Endodermal cell (in vitro differentiated cells): Measurements from ENCODE around the gene AHDC1. TPM values are rescaled to one million over a fixed set of nuclear protein-coding genes. Genes with fewer than 3 reads are reported as not detected.

Experiments used
- DNase-seq: peaks from one replicate; pipeline ENCODE4 v3.0.0-alpha.2; 2017
- H3K27ac ChIP-seq: 2 replicates; pipeline ENCODE4 v1.5.1; 2013; ENCODE audit warnings: mild to moderate bottlenecking, low read depth, low read length, moderate library complexity
- H3K27me3 ChIP-seq: 2 replicates; pipeline ENCODE4 v1.6.1; 2013; ENCODE audit warnings: mild to moderate bottlenecking, low read length, moderate library complexity; ENCODE audit not compliant: insufficient read depth, control insufficient read depth, poor library complexity, severe bottlenecking
- H3K36me3 ChIP-seq: 2 replicates; pipeline ENCODE4 v1.7.0; 2013; ENCODE audit warnings: mild to moderate bottlenecking, low read length, moderate library complexity; ENCODE audit not compliant: control insufficient read depth, insufficient read depth
- H3K4me1 ChIP-seq: one replicate; pipeline ENCODE4 v1.7.0; 2013; ENCODE audit warnings: low read length; ENCODE audit not compliant: control insufficient read depth, insufficient read depth
- H3K4me3 ChIP-seq: 2 replicates; pipeline ENCODE4 v1.5.1; 2013; ENCODE audit warnings: mild to moderate bottlenecking, low read length, moderate library complexity
- H3K9ac ChIP-seq: 2 replicates; pipeline ENCODE4 v1.6.1; 2013; ENCODE audit warnings: mild to moderate bottlenecking, low read length, moderate library complexity; ENCODE audit not compliant: poor library complexity, severe bottlenecking; ENCODE audit errors: extremely low read depth
- H3K9me3 ChIP-seq: 2 replicates; pipeline ENCODE4 v1.6.1; 2013; ENCODE audit warnings: mild to moderate bottlenecking, low read length, moderate library complexity; ENCODE audit not compliant: control insufficient read depth
- H3K27ac Mint-ChIP-seq: 2 replicates; pipeline ENCODE4 v1.8.0; 2020; ENCODE audit warnings: mixed read lengths
- H3K27me3 Mint-ChIP-seq: 2 replicates; pipeline ENCODE4 v1.8.0; 2021; ENCODE audit warnings: mild to moderate bottlenecking, mixed read lengths; ENCODE audit not compliant: insufficient read depth
- H3K36me3 Mint-ChIP-seq: 2 replicates; pipeline ENCODE4 v1.8.0; 2020; ENCODE audit warnings: low read depth, mixed read lengths
- H3K4me1 Mint-ChIP-seq: 2 replicates; pipeline ENCODE4 v1.8.0; 2020; ENCODE audit warnings: mixed read lengths
- H3K4me3 Mint-ChIP-seq: 2 replicates; pipeline ENCODE4 v1.8.0; 2020; ENCODE audit warnings: mild to moderate bottlenecking, moderate library complexity, mixed read lengths
- H3K9me3 Mint-ChIP-seq: 2 replicates; pipeline ENCODE4 v1.8.0; 2020; ENCODE audit warnings: mild to moderate bottlenecking, mixed read lengths
- CTCF ChIP-seq: fragments of 200-600 bp; sonication (generic); conservative IDR thresholded peaks from 2 replicates; pipeline ENCODE4 v1.5.0; 2021; ENCODE audit warnings: antibody characterized with exemption, mild to moderate bottlenecking
- WGBS, 2 experiments: methylation state at CpG; one replicate each; pipeline versions ENCODE4 v1.1.5 to v1.1.7; 2013; ENCODE audit warnings: missing lambda C conversion rate in 2 of 2, mixed read lengths in 1 of 2; ENCODE audit not compliant: insufficient coverage in 1 of 2, insufficient read length in 1 of 2; 5-methylcytosine and 5-hydroxymethylcytosine counted together
- total RNA-seq, 2 donors: library from RNA; stranded (reverse); fragmentation: NEBNext Ultra II Directional in 1 of 2; extraction: Animal tissue kit (Norgen Biotek cat#: 25700) in 1 of 2; gene quantifications; 2 replicates in 1 of 2; 3 replicates in 1 of 2; pipeline ENCODE4 v1.2.1, GENCODE V29; 2021

The AHDC1 gene
- total RNA-seq, 2 donors from 2014 or later = 39.3 to 41.2 TPM

GRCh38 chr1:27536767-27537166 lies 67.2 kb downstream of the AHDC1 start:
- peak; percentile 15 for TF ChIP-seq CTCF
- H3K27ac ChIP-seq = peak overlapping the region; percentile 71
- no peaks in the 10 kb centered on the region for H3K27me3 ChIP-seq
- Mint-ChIP-seq H3K27ac (peak overlapping the region; percentile 89), H3K4me3 (peak overlapping the region; percentile 35), H3K36me3 (peaks cover 24% of the 10 kb centered on the region), H3K4me1 (peaks cover 50% of the 10 kb centered on the region), H3K27me3 (no peaks in the 10 kb centered on the region), H3K9me3 (no peaks in the 10 kb centered on the region)
- no peak overlapping the region for H3K9ac ChIP-seq
- DNase-seq = peak; percentile 93
- no peak overlapping the region for H3K4me3 ChIP-seq
- H3K9me3 ChIP-seq = no peaks in the 10 kb centered on the region
- 9% methylated on average over 11 of the region's 11 CpGs; no CpG with 5 or more reads in 1 of the 2 experiments for WGBS, 2 experiments
- H3K4me1 ChIP-seq = peaks cover 28% of the 10 kb centered on the region
- H3K36me3 ChIP-seq = peaks cover 17% of the 10 kb centered on the region

DNA sequence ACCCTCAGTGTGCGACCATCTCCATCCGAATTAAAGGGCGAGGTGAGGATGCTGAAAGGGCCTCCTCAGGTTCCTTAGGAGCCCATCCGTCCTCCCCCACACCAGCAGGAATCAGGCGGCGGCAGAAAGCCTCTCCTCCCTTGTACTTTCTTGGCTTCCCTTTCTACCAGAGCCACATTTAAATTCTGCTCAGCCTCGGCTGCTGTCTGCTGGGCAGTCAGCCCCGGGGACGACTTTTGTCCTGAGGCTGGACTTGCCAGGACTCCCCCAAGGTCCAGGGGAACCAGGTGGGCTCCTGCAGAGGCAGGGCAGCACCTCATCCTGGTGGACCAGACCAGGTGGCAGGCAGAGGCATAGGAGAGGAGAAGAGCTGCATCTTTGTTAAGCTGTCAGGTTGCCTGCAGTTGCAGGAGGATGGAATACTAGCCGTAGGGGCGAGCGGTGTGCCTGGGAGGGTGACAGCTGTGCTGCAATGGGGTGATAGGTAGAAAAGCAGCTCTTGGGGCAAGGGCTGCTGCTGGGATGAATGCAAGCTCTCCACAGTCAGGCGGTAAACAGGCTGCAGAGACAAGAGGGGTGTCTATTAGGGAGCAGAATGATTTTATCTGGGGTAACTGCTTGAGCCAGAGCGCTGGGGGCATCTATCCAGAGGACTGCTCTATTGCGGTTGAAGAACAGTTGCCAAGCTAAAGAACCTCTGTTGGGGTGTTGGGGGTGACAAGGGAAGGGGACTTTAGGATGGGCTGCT lies 67.8 kb downstream of the AHDC1 start:
- Mint-ChIP-seq H3K9me3 (no peaks in the 10 kb centered on the region), H3K36me3 (peaks cover 24% of the 10 kb centered on the region), H3K4me1 (peaks cover 49% of the 10 kb centered on the region), H3K27ac (peak overlapping the region; percentile 89), H3K27me3 (no peaks in the 10 kb centered on the region), H3K4me3 (peak overlapping the region; percentile 35)
- H3K27ac ChIP-seq = peak overlapping the region; percentile 70
- 75 to 78% methylated on average over 14 to 15 of the region's 15 CpGs for whole genome bisulfite sequencing, 2 experiments
- H3K27me3 ChIP-seq = no peaks in the 10 kb centered on the region
- peaks cover 28% of the 10 kb centered on the region for H3K4me1 ChIP-seq
- H3K4me3 ChIP-seq = no peak overlapping the region
- no peak for TF ChIP-seq CTCF
- no peak overlapping the region for H3K9ac ChIP-seq
- H3K9me3 ChIP-seq = no peaks in the 10 kb centered on the region
- peaks cover 17% of the 10 kb centered on the region for H3K36me3 ChIP-seq
- DNase-seq = no peak

DNA sequence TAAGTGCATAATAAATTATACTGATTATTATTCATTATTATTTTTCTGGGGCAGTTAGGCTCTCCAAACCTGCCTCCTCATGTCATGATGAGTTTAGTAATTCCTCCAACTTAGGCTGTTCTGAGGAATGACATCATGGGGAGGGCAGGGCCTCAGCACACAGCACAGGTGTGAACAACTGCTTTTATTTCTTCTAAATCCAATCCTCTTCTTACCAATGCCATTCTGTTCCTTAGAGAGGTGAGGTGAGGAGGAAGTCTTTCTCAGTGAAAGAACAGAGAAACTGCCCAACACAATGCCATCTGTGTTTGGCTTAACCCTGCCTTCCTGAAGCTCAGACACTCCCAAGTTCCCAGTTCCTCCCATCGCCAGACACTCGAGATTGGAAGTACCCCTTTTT lies 68.6 kb downstream of the AHDC1 start:
- Mint-ChIP-seq H3K27me3 (no peaks in the 10 kb centered on the region), H3K36me3 (peaks cover 20% of the 10 kb centered on the region), H3K9me3 (no peaks in the 10 kb centered on the region), H3K27ac (no peak overlapping the region), H3K4me3 (no peak overlapping the region), H3K4me1 (peaks cover 46% of the 10 kb centered on the region)
- no peak for DNase-seq
- Histone ChIP-seq H3K4me3 (no peak overlapping the region), H3K4me1 (peaks cover 28% of the 10 kb centered on the region), H3K36me3 (peaks cover 17% of the 10 kb centered on the region), H3K9me3 (no peaks in the 10 kb centered on the region), H3K27ac (no peak overlapping the region), H3K27me3 (no peaks in the 10 kb centered on the region), H3K9ac (no peak overlapping the region)
- WGBS, 2 experiments = 60 to 69% methylated on average over 1 to 2 of the region's 2 CpGs
- TF ChIP-seq CTCF = no peak
